GM19193 (cell line): ENCODE results near the gene SCN5A.

Experiments used
- POLR2A ChIP-seq: IDR thresholded peaks from 4 replicates; pipeline ENCODE4 v1.6.1; 2011; ENCODE audit not compliant: insufficient read depth, insufficient read length; ENCODE audit errors: extremely low read depth

The SCN5A gene

DNA sequence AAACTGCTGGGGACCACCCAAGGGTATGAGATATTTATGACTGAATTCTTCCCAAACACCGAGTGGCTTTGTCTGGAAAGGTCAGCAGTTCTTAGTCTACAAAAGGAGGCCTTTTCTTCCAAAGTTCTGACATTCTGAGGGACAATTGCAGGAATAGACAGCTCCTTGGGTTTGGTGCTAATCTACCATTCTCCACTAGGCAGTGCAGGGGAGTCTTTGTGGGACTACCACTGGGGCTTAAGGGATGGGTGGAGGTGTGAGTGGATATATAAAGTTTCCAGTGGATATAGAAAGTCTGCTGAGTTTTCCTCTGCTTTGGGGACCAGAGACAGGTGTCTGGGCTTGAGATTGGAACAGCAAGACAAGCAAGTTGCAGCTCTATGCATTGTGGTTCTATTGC, 90.6 kb downstream of the SCN5A start:
- no peak for TF ChIP-seq POLR2A

DNA sequence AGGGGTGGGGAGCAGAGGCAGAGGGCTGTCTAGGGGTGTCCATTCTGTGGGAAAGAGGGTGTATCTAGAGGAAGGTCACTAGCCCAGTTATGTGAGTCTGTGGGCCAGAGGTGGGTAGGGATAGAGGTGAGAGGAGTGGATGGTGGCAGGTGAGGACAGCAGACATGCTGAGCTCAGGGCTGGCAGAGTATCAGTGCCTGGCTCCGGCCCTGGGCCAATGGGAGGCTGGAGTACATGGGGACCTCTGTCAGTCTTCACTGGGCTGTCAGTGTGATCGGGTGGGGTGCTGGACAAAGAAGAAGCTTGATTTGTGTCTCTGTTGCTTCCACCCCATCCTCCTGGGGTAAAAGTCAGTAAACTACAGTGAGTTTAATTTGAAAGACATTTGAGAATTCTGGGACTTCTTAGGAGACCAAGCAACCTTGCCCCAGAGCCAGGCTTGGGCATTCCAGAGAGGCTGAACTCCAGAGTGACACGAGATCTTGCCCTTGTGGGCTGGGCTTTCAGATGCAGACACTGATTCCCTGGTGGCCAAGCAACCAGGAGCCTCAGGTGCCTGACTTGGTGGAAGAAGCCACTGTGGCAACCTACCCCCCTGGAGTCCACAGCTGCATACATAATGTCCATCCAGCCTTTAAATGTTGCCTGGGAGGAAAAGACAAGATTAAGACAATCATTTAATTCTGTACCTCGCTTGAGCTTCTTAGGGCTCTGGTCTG, 92.7 kb downstream of the SCN5A start:
- no peak for TF ChIP-seq POLR2A

DNA sequence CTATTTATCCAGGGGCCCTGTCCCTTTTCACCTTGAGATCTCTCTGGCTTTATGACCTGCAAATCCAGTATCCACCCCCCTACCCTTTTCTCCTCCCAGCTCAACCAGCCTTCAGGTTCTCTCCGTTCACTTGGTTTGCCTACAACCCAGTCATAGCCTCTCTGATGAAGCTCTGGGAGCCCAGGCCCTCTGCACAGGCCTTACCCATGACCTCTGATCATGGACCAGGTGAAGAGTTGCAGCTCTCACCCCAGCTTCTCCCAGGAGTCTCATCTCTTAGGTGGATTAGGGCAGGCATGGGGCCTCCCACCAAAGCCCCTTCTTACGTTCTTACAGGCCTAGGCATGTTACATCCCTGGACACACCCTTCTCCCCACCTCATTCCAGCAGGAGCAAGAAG, 93.6 kb downstream of the SCN5A start:
- no peak for TF ChIP-seq POLR2A

DNA sequence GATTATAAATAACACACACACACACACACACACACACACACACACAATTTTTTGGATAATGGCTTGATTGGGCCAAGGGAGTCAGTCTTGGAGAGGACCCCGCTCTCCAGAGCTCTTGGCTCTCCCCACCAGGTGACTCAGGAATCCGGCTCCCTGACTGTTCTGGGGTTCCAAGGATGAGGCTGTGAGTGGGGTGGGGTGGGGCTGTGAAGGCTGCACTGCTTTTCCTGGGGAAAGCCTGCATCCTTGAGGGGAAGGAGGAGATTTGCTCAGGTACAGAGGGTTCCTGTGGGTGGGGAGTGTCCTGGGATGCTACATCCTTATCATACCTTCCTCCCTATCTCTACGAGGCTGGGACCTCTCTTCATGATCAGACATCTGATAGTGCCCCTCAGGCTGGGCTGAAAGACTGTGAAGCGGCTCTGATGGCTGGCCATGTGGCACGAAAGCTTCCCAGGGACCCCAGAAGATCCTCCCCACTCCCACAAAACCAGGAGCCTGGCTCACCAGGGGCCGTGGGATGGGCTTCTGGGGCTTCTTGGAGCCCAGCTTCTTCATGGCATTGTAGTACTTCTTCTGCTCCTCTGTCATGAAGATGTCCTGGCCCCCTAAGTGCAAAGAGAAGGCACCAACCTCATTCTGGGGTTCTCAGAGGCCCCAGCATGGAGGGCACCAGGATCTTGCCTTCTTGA, 94.2 kb downstream of the SCN5A start:
- TF ChIP-seq POLR2A, result no peak

DNA sequence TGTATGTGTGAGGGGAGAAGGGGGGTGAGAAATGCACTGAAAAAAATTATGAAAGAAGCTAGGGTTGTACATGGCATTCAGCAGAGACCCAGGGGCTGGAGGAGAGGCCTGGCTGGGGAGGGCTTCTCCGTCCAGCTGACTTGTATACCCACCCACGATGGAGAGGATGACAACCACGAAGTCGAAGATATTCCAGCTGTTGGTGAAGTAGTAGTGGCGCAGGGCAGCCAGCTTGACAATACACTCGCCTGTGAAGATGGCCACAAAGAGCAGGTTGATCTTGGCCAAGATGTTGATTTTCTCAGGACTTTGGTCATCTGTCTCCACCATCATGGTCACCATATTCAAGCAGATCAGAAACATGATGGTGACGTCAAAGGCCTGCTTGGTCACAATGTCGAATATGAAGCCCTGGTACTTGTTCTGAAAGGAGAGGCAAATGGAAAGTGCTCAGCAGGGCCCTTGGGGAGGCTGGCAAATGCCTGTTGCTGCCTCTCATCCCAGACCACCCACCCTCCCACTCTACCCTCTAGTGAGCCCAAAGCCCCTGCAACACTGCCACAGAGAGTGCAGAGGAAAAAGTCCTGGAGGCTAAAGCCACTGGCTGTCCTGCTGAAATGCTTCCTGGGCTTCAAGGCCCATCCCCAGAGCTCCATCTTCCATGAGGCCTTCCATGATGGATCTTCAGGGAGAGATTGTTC, 95.2 kb downstream of the SCN5A start:
- TF ChIP-seq POLR2A, result no peak

DNA sequence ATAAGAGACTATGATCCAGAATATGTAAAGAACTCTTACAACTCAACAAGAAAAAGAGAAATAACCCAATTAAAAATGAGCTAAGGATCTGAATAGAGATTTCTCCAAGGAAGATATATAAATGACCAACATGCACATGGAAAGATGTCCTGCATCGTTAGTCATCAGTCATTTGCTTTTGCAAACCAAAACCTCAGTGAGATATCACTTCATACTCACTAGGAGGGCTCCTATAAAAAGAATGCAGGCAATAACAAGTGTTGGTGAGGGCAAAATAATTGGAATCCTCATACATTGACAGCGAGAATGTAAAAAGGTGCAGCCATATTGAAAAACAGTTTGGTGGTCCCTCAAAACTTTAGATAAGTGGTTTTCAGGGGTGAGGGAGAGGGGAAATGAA, 96.4 kb downstream of the SCN5A start:
- no peak for TF ChIP-seq POLR2A

DNA sequence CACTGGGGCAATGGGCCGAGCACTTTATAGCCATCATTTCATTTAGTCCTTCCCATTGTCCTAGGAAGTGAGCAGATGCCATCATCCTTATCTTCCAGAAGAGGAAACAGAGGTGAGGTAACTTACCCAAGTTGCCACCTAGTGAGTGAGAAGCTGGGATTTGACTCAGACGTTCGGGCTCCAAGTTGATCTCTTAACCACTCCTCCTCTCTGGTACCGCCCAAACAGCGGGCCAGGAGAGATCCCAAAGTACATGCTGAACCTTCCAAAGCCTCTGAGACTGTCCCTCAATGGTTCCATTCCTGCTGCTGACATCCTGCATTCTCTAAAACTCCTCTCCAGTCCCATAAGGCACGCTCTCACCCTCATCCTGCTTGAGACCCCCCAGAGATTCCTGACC, 97.1 kb downstream of the SCN5A start:
- TF ChIP-seq POLR2A, result no peak

DNA sequence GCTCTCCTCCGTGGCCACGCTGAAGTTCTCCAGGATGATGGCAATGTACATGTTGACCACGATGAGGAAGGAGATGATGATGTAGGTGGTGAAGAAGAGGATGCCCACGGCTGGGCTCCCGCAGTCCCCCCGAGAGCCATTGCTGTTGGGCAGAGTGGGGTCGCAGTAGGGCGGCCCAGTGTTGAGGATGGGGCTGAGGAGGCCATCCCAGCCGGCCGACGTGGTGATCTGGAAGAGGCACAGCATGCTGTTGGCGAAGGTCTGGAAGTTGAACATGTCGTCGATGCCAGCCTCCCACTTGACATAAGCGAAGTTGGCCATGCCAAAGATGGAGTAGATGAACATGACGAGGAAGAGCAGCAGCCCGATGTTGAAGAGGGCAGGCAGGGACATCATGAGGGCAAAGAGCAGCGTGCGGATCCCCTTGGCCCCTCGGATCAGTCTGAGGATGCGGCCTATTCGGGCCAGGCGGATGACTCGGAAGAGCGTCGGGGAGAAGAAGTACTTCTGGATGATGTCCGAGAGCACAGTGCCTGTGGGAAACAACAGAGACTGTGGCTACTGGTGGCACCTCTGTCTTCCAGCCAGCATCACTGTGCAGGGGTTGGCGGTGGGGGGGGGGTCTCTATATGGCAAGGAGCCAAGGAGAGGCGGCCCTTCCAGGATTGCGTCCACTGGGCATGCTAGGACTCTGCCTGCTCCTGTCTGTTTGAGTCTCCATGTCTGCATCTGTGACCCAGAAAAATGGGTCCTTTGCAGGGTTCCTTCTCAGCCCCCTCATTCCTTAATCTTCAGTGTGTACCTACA, 98.3 kb downstream of the SCN5A start:
- TF ChIP-seq POLR2A, result no peak

DNA sequence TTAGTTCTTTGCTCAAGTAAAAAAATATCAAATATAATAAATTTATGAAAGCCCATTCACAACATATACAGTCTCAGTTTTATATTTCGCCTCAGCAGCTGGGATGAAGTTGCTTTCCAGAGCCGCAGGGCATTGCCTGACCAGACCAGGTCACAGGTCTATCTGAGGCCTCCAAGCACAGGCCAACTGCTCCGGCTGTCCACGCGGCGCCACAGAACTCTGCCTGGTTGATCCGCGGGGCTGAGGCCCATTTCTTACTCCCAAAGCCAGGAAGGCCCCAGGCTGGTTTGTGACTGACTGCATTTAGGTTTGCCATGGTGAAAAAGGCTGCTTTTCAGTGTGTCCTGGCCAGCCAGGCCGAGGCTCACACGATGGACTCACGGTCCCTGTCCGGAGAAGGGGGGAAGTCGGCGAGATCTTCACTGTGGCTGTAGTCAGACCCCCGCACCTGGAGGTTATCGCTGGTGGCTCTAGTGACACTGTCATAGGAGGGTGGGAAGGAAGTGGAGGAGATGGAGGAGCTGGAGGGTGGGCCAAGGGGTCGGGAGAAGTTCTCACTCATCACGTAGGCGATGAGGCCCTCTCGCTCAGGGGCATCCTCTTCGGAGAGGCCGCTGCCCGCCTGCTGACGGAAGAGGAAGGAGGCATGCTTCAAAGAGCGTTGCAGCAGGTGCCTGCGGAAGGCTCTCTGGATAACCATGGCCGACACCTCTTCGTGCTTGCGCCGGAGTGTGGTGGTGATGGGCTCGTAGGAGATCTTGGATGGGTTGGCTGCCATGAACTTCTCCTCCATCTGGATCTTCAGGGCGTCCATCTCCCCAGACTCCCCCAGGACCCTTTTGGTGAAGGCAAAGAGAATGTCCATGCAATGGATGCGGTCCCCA, 99.3 kb downstream of the SCN5A start:
- TF ChIP-seq POLR2A, result no peak

DNA sequence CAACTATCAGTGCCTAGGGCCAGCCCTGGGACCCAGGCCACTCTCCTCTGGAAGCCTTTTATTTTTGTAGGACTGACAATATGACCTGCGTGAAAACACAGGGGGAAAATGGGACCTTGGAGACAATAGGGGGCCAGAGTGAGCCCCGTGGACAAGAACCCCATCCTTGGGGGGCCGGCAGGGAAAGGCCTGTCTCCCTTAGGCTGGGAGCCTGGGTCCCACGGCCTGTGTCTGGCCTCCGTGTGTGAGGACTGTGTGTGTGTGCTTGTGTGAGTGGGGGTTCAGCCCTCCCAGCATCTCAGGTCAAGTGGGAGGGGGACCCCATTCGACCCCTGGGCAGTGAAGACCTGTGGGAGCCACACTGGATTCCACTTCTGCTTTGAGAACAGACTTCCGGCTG, 100.0 kb downstream of the SCN5A start:
- no peak for TF ChIP-seq POLR2A

DNA sequence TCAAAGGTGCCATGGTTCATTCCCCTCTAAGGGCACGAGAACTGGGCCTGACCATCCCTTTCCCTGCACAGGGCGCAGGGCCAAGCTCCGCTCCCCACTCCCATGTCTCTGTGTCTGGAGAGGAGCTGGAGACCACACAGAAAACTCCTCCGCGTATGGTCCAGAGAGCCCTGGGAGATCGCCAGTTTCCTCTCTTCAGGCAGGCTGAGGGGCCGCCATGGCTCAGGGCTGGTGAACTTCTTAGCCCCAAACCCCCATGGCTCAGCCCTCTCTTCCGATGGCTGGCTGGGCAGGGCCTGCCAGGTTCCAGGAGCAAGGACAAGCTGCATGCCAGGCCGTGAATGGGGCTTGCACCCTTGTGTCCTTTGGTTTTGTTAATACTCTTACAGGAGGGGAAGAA, 100.4 kb downstream of the SCN5A start:
- TF ChIP-seq POLR2A, result no peak

DNA sequence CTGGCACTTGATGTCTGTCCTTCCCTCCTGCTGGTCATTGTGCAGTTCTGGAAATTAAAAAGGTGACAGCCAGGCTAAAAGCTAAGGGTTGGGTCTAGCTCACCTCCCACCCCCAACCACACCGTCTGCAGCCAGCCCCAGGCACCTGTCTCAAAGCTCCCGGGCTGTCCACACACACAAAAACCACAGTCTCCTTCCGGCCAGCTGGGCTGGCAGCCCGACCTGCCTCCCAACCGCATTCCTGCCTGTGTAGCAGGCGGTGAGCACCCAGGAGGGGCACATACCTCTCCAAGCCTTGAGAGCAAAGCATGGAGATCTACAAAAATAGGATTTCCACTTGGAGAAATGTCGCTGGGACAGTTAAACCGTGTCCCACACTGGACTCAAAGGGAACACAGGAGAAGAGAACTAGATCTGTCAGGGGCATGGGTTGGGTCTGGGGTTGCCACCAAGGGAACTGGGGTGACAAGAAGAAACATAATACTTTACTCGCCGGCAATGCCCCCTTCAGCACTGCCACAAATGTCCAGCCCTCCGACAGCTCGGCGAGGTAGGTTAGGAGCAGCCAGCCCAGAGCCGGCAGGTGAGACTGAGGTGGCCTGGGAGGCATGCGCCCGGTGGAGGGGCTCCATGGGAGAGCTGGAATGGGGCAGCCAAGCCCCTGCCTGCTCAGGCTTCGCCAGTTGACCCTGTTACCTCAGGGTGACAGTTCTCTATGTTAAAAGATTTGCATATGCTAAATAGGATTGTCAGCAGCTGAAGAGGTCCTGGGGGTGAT, 101.1 kb downstream of the SCN5A start:
- TF ChIP-seq POLR2A, result no peak

DNA sequence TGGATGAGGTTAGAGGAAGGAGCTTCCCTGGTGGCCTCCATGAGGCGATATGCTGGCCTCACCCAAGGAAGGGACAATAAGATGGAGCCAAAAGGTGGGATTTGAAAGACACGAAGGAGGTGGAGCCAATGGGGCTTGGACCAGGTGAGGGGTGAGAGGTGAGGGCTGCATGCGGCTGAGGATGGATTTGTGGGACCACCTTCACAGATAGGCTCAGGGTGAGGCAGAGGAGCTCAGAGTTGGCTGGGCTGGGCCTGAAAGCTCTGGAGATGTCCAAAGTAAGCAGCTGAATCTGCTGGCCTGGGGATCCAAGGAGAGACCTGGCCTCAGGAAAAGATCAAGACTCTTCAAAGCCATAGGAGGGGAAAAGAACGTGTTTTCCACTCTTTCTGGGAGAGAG, 103.5 kb downstream of the SCN5A start:
- no peak for TF ChIP-seq POLR2A
